Neural cell (in vitro differentiated cells): Measurements from ENCODE around the gene CACNA1C. TPM values are rescaled to one million over a fixed set of nuclear protein-coding genes. Genes with fewer than 3 reads are reported as not detected.

Experiments
- H2AFZ ChIP-seq: fragments of 200-600, 300-800 bp; sonication (generic), shearing (Covaris generic); 2 replicates; pipeline ENCODE4 v1.6.0; 2014; ENCODE audit warnings: low read depth, mild to moderate bottlenecking, antibody characterized with exemption, low read length, moderate library complexity
- H3F3A ChIP-seq: fragments of 200-600 bp; shearing (Covaris generic); 2 replicates; pipeline ENCODE4 v1.6.1; 2016; ENCODE audit warnings: mild to moderate bottlenecking, moderate library complexity, mixed read lengths, antibody characterized with exemption, low read length; ENCODE audit not compliant: insufficient read depth, poor library complexity, severe bottlenecking
- H3K27ac ChIP-seq: fragments of 200-600, 300-800 bp; sonication (generic), shearing (Covaris generic); 2 replicates; pipeline ENCODE4 v1.5.1; 2014; ENCODE audit warnings: mild to moderate bottlenecking, low read length, moderate library complexity
- H3K27me3 ChIP-seq: fragments of 300-800, 200-600 bp; sonication (generic), shearing (Covaris generic); 2 replicates; pipeline ENCODE4 v1.6.0; 2014; ENCODE audit warnings: mild to moderate bottlenecking, low read depth, low read length, moderate library complexity; ENCODE audit not compliant: insufficient read depth
- H3K36me3 ChIP-seq: fragments of 300-800, 200-600 bp; sonication (generic), shearing (Covaris generic); 2 replicates; pipeline ENCODE4 v1.5.1; 2014; ENCODE audit warnings: mild to moderate bottlenecking, antibody characterized with exemption, low read length, moderate library complexity; ENCODE audit not compliant: insufficient read depth
- H3K4me2 ChIP-seq: fragments of 300-800, 200-600 bp; sonication (generic), shearing (Covaris generic); 2 replicates; pipeline ENCODE4 v1.6.0; 2014; ENCODE audit warnings: mild to moderate bottlenecking, low read length
- H3K4me3 ChIP-seq: fragments of 300-800, 200-600 bp; sonication (generic), shearing (Covaris generic); 2 replicates; pipeline ENCODE4 v1.5.1; 2014; ENCODE audit warnings: mild to moderate bottlenecking, low read length, moderate library complexity
- H3K79me2 ChIP-seq: fragments of 200-600 bp; shearing (Covaris generic); replicated peaks from 2 replicates; pipeline ENCODE4 v1.6.0; 2014; ENCODE audit warnings: mild to moderate bottlenecking, low read length, moderate library complexity; ENCODE audit not compliant: insufficient read depth
- H3K9ac ChIP-seq: fragments of 300-800, 200-600 bp; sonication (generic), shearing (Covaris generic); 2 replicates; pipeline ENCODE4 v1.6.1; 2016; ENCODE audit warnings: mild to moderate bottlenecking, low read length, mixed read lengths
- H3K9me2 ChIP-seq: fragments of 200-600 bp; shearing (Covaris generic); 2 replicates; pipeline ENCODE4 v1.6.1; 2016; ENCODE audit warnings: mild to moderate bottlenecking, low read length, mixed read lengths; ENCODE audit not compliant: insufficient read depth
- H3K9me3 ChIP-seq: fragments of 200-600, 300-800 bp; sonication (generic), shearing (Covaris generic); 2 replicates; pipeline ENCODE4 v1.6.1; 2016; ENCODE audit warnings: mild to moderate bottlenecking, mixed run types, low read length, moderate library complexity, mixed read lengths
- H4K20me1 ChIP-seq: fragments of 200-600 bp; shearing (Covaris generic); 2 replicates; pipeline ENCODE4 v1.6.1; 2016; ENCODE audit warnings: mild to moderate bottlenecking, mixed run types; ENCODE audit not compliant: insufficient read depth
- EP300 ChIP-seq: fragments of 450-650 bp; conservative IDR thresholded peaks from 2 replicates; pipeline ENCODE4 v1.6.1; 2014; ENCODE audit warnings: antibody characterized with exemption, mild to moderate bottlenecking, moderate library complexity; ENCODE audit not compliant: poor library complexity, severe bottlenecking
- EZH2 ChIP-seq: fragments of 200-600, 300-800 bp; shearing (Covaris generic), sonication (generic); IDR thresholded peaks from 2 replicates; pipeline ENCODE4 v1.6.1; 2014; ENCODE audit warnings: antibody characterized with exemption, low read length, borderline replicate concordance, mild to moderate bottlenecking; ENCODE audit not compliant: insufficient read depth, poor library complexity, severe bottlenecking
- MXI1 ChIP-seq: fragments of 450-650 bp; conservative IDR thresholded peaks from 2 replicates; pipeline ENCODE4 v1.6.1; 2014; ENCODE audit warnings: antibody characterized with exemption, mild to moderate bottlenecking; ENCODE audit not compliant: poor library complexity, severe bottlenecking
- POLR2AphosphoS5 ChIP-seq: IDR thresholded peaks from 2 replicates; pipeline ENCODE4 v1.6.1; 2012
- RAD21 ChIP-seq: fragments of 450-650 bp; conservative IDR thresholded peaks from 2 replicates; pipeline ENCODE4 v1.6.1; 2014; ENCODE audit warnings: antibody characterized with exemption, mild to moderate bottlenecking, moderate library complexity
- SMC3 ChIP-seq: fragments of 450-650 bp; conservative IDR thresholded peaks from 2 replicates; pipeline ENCODE4 v1.6.1; 2014; ENCODE audit warnings: antibody characterized with exemption, mild to moderate bottlenecking, moderate library complexity; ENCODE audit not compliant: poor library complexity
- TAF1 ChIP-seq: IDR thresholded peaks from 2 replicates; pipeline ENCODE4 v1.6.1; 2012; ENCODE audit warnings: low read depth
- polyA plus RNA-seq: library from polyadenylated mRNA; depleted of rRNA; stranded (reverse); fragments of >200 nt; gene quantifications from 2 replicates; pipeline ENCODE4 v1.2.3, GENCODE V29; 2014
- TF ChIP-seq, protein P1 (sequence below): IDR thresholded peaks from 2 replicates; pipeline ENCODE4 v1.6.1; 2012; ENCODE audit warnings: borderline replicate concordance
- TF ChIP-seq, protein P2 (sequence below): fragments of 450-650 bp; IDR thresholded peaks from 2 replicates; pipeline ENCODE4 v1.5.1; 2014; ENCODE audit warnings: antibody characterized with exemption, mild to moderate bottlenecking, moderate library complexity; ENCODE audit not compliant: poor library complexity, severe bottlenecking

The CACNA1C gene
- polyA plus RNA-seq, 1 donor from 2014 or later: 9.7 TPM

- Histone ChIP-seq H3K9ac (no peak overlapping the region), H3K9me3 (no peaks in the 10 kb centered on the region), H3K4me2 (no peak overlapping the region), H3K27me3 (no peaks in the 10 kb centered on the region), H3K79me2 (no peaks in the 10 kb centered on the region), H3K4me3 (no peak overlapping the region), H3K36me3 (no peaks in the 10 kb centered on the region), H3K27ac (no peak overlapping the region), H3F3A (no peaks in the 10 kb centered on the region), H3K9me2 (no peaks in the 10 kb centered on the region), H4K20me1 (no peaks in the 10 kb centered on the region), H2AFZ (no peak overlapping the region)
- TF ChIP-seq MXI1 (no peak), EP300 (no peak), POLR2AphosphoS5 (no peak), EZH2 (no peak), RAD21 (no peak), TAF1 (no peak), SMC3 (no peak)
- TF ChIP-seq, protein P1, sequence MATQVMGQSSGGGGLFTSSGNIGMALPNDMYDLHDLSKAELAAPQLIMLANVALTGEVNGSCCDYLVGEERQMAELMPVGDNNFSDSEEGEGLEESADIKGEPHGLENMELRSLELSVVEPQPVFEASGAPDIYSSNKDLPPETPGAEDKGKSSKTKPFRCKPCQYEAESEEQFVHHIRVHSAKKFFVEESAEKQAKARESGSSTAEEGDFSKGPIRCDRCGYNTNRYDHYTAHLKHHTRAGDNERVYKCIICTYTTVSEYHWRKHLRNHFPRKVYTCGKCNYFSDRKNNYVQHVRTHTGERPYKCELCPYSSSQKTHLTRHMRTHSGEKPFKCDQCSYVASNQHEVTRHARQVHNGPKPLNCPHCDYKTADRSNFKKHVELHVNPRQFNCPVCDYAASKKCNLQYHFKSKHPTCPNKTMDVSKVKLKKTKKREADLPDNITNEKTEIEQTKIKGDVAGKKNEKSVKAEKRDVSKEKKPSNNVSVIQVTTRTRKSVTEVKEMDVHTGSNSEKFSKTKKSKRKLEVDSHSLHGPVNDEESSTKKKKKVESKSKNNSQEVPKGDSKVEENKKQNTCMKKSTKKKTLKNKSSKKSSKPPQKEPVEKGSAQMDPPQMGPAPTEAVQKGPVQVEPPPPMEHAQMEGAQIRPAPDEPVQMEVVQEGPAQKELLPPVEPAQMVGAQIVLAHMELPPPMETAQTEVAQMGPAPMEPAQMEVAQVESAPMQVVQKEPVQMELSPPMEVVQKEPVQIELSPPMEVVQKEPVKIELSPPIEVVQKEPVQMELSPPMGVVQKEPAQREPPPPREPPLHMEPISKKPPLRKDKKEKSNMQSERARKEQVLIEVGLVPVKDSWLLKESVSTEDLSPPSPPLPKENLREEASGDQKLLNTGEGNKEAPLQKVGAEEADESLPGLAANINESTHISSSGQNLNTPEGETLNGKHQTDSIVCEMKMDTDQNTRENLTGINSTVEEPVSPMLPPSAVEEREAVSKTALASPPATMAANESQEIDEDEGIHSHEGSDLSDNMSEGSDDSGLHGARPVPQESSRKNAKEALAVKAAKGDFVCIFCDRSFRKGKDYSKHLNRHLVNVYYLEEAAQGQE: no peak
- TF ChIP-seq, protein P2, sequence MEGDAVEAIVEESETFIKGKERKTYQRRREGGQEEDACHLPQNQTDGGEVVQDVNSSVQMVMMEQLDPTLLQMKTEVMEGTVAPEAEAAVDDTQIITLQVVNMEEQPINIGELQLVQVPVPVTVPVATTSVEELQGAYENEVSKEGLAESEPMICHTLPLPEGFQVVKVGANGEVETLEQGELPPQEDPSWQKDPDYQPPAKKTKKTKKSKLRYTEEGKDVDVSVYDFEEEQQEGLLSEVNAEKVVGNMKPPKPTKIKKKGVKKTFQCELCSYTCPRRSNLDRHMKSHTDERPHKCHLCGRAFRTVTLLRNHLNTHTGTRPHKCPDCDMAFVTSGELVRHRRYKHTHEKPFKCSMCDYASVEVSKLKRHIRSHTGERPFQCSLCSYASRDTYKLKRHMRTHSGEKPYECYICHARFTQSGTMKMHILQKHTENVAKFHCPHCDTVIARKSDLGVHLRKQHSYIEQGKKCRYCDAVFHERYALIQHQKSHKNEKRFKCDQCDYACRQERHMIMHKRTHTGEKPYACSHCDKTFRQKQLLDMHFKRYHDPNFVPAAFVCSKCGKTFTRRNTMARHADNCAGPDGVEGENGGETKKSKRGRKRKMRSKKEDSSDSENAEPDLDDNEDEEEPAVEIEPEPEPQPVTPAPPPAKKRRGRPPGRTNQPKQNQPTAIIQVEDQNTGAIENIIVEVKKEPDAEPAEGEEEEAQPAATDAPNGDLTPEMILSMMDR: no peak
Measured at GRCh38 chr12:2578211-2578610, 525.4 kb downstream of the CACNA1C start.

DNA sequence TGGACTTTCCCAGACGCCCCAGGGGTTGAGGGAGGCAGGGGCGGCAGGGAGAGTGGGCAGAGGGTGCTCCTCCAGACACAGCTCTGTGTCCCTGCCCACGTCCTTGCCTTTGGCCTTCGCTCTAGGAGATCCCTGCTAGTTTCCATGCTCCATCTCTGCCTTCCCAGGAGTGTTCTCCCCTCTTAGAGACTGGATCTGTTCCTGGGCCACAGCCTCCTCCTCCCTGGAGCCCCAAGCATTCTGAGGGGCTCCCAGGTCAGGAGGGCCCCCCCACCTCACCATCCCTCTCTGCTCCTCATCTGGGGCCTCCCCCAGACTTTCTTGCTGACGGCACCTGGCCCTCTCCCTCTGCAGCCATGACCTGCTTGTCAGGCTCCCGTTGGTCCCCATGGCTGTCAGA lies 526.0 kb downstream of the CACNA1C start:
- no peak overlapping the region for H2AFZ ChIP-seq
- H3K27ac ChIP-seq: no peak overlapping the region
- no peaks in the 10 kb centered on the region for H3K9me3 ChIP-seq
- H3K27me3 ChIP-seq: no peaks in the 10 kb centered on the region
- H4K20me1 ChIP-seq: no peaks in the 10 kb centered on the region
- no peak overlapping the region for H3K4me3 ChIP-seq
- no peaks in the 10 kb centered on the region for H3F3A ChIP-seq
- TF ChIP-seq MXI1 (no peak), TAF1 (no peak), SMC3 (no peak), POLR2AphosphoS5 (no peak), EZH2 (no peak), RAD21 (no peak), EP300 (no peak)
- TF ChIP-seq, protein P2: no peak
- TF ChIP-seq, protein P1: no peak
- H3K79me2 ChIP-seq: no peaks in the 10 kb centered on the region
- H3K36me3 ChIP-seq: no peaks in the 10 kb centered on the region
- no peak overlapping the region for H3K9ac ChIP-seq
- H3K4me2 ChIP-seq: no peak overlapping the region
- no peaks in the 10 kb centered on the region for H3K9me2 ChIP-seq
